ENCODE data around the gene CDKN2D. TPM values are rescaled to one million over a fixed set of nuclear protein-coding genes. Genes with fewer than 3 reads are reported as not detected.
A peak's percentile ranks its signal among the peaks of the same experiment; 100 is the strongest.

Gene CDKN2D
- total and polyA plus RNA-seq, 10 of the 15 experiments (the other 5 are each of a cell fraction or from before 2014, with no cell fraction given): 0.53 to 17.2 (median 6.7) TPM

GRCh38 chr19:10602330-10603083 lies 33.7 kb upstream of the CDKN2D start:
- Histone ChIP-seq H2AFZ (ENCODE audit: control insufficient read depth, low read depth, low read length) (peak overlapping the region; percentile 51), H3K27ac (ENCODE audit: control insufficient read depth, insufficient read depth) (peak overlapping the region; percentile 98), H3K4me3 (peak overlapping the region; percentile 98), H3K79me2 (ENCODE audit: control insufficient read depth, insufficient read depth, low read length) (peaks cover 38% of the 10 kb centered on the region), H3K27me3 (replicated peaks in 1 of 2; ENCODE audit: control insufficient read depth in 2 of 2, insufficient read depth in 2 of 2, low read length in 1 of 2) (no peaks in the 10 kb centered on the region), H3K4me2 (ENCODE audit: control insufficient read depth, insufficient read depth) (peak overlapping the region; percentile 92), H3K9ac (ENCODE audit: control insufficient read depth, insufficient read depth, low read length) (peak overlapping the region; percentile 96), H3K4me1 (ENCODE audit: control insufficient read depth, insufficient read depth, low read length) (peaks cover 20% of the 10 kb centered on the region), H4K20me1 (ENCODE audit: control insufficient read depth, insufficient read depth) (no peaks in the 10 kb centered on the region), H3K9me3 (replicated peaks; ENCODE audit: control insufficient read depth, insufficient read depth, low read length) (no peaks in the 10 kb centered on the region), H3K36me3 (ENCODE audit: control insufficient read depth in 2 of 2, insufficient read depth in 2 of 2, low read length in 1 of 2) (no peaks in the 10 kb centered on the region)
- in situ Hi-C loops (cut with MboI): no loop called here
- DNase-seq (ENCODE audit: low read depth, low spot score): no peak
- intact Hi-C loops (cut with micrococcal nuclease; ENCODE audit: unreplicated experiment): loop anchor here (5.0 kb wide), 1 partner anchor 40 kb away; no protein-coding TSS in a partner anchor
- no TSS peak for BruUV-seq (replicated peaks)
- ChIA-PET RAD21 (ENCODE audit: unreplicated experiment) (interaction anchor here (1.0 to 4.8 kb wide), 7 partner anchors 8 to 157 kb away, joined by 3 to 50 read pairs (median 21); partner anchors contain the start of genes DNM2 and QTRT1), SMC1A (ENCODE audit: uncharacterized antibody, unreplicated experiment) (interaction anchor here (1.2 to 3.8 kb wide), 5 partner anchors 7 to 97 kb away, joined by 3 to 34 read pairs (median 4); no protein-coding TSS in a partner anchor), POLR2A (interaction anchor here (0.6 to 5.5 kb wide), 11 partner anchors 7 to 445 kb away, joined by 3 to 43 read pairs (median 5); partner anchors contain the start of genes KRI1, QTRT1 and TMED1), CTCF (interaction anchor here (0.7 to 4.7 kb wide), 11 partner anchors 17 to 339 kb away, joined by 3 to 57 read pairs (median 4); no protein-coding TSS in a partner anchor)
- FAIRE-seq: no peak
- 2% methylated on average over 10 of the region's 76 CpGs for WGBS (ENCODE audit: insufficient coverage, insufficient replicate concordance, low lambda C conversion rate, missing lambda C conversion rate)
- peak; percentile 81 for ATAC-seq
- TF ChIP-seq POLR2A (IDR thresholded peaks at IDR 0.05; ENCODE audit: low read depth, low read length) (peak; percentile 73), SIN3A (IDR thresholded peaks at IDR 0.05; ENCODE audit: low read depth, low read length) (peak; percentile 51; the same call in 1 of the 2 replicates), POLR2AphosphoS2 (IDR thresholded peaks at IDR 0.05; ENCODE audit: low read depth, low read length) (0 out of 2 replicates have a peak, but pooled peaks have one; percentile 19), MYB (IDR thresholded peaks at IDR 0.05; ENCODE audit: borderline replicate concordance, low read depth, low read length) (no peak), CBX5 (IDR thresholded peaks at IDR 0.05; ENCODE audit: low read depth) (no peak), RELA (IDR thresholded peaks at IDR 0.05; ENCODE audit: borderline replicate concordance, partially characterized antibody) (peak; percentile 39), DPF2 (IDR thresholded peaks at IDR 0.05) (no peak), ZNF592 (IDR thresholded peaks at IDR 0.05) (no peak), YY1 (IDR thresholded peaks at IDR 0.05; ENCODE audit: low read depth, low read length) (peak; percentile 12; the same call in 1 of the 2 replicates), CHD2 (IDR thresholded peaks at IDR 0.05; ENCODE audit: borderline replicate concordance, low read depth, low read length) (peak; percentile 82), SMARCA5 (IDR thresholded peaks at IDR 0.05) (peak; percentile 71), ZNF384 (IDR thresholded peaks at IDR 0.05; ENCODE audit: borderline replicate concordance, low read depth, low read length) (no peak), KLF5 (IDR thresholded peaks at IDR 0.05; ENCODE audit: partially characterized antibody) (no peak), BHLHE40 (IDR thresholded peaks at IDR 0.05; ENCODE audit: borderline replicate concordance in 1 of 2, low read depth in 2 of 2, low read length in 1 of 2) (peak in 1 of 2 experiments; percentile 30; a peak in 1 of 4 replicates), ZNF274 (IDR thresholded peaks at IDR 0.05; ENCODE audit: insufficient read depth, insufficient read length) (no peak), PAX5 (IDR thresholded peaks at IDR 0.05; ENCODE audit: borderline replicate concordance, low read depth, low read length) (no peak), EGR1 (IDR thresholded peaks at IDR 0.05; ENCODE audit: borderline replicate concordance in 1 of 2, low read depth in 2 of 2, low read length in 2 of 2) (0 out of 3 replicates have a peak, but pooled peaks of 1 of the 2 experiments have one; percentile 7), ZNF622 (IDR thresholded peaks at IDR 0.05) (no peak), NBN (IDR thresholded peaks at IDR 0.05) (0 out of 2 replicates have a peak, but pooled peaks have one; percentile 31)

Data from GM12878 (cell line).